ENCODE measurements around the gene ALOX5.
"Not testable (repeated sequence)": the region's sequence is repeated elsewhere in the genome, so short reads cannot be mapped to it uniquely, and the experiment has no call there.

Gene ALOX5

GRCh38 chr10:45404770-45405120 lies 30.7 kb downstream of the ALOX5 start:
- DNase-seq (ENCODE audit: low spot score): no peak

GRCh38 chr10:45407542-45407941 lies 33.5 kb downstream of the ALOX5 start:
- no peak for DNase-seq (ENCODE audit: low spot score)

GRCh38 chr10:45408421-45409319 lies 34.7 kb downstream of the ALOX5 start:
- DNase-seq (ENCODE audit: low spot score): no peak

DNA sequence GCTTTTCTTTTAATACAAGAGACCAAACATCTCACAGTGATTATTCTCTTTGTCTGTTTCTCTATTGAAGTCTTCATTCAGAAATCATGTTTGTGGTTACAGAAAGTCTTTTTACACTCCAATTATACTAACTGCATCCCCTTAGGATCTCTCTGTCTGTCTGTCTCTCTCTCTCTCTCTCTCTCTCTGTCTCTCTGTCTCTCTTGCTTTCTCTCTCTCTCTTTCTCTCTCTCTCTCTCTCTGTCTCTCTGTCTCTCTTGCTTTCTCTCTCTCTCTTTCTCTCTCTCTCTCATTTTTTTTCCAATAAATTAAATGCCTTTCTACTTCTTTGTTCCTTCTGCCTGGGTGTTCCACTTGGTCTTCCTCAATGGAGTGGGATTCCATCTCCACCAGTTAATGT lies 35.3 kb downstream of the ALOX5 start:
- not testable (repeated sequence) for DNase-seq (ENCODE audit: low spot score)

DNA sequence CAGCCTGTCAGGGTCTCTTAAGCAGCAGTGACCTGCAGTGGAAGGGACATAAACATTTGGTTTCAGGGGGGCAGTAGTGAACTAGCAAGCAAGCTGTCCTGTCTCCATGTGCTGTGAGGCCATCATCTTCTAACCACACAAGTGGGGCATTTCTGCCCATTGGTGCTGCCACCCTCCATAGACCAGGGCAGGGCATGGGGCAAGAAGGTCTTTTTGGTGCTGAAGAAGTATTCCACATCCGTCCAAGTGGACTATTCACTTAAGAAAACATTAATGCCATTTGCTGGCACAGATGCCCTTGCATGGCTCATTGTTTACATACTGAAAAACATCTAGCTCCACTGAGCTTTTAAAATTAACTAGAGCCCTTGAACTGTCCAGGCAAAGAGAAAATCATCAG lies 35.8 kb downstream of the ALOX5 start:
- DNase-seq (ENCODE audit: low spot score): no peak

DNA sequence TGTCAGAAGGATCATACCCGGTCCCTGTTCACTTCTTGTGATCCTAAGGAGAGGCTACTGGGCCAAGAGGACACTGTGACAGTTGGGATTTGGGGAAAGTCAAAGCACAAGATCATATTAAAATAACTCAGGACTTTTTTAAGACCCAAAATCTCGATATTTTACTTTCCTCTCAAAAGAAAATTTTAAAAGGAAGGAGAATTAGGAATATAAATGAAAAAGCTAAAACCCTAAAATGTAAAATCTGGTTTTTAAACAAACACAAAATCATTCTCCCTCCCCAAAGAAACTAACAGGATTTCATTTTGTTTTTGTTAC lies 36.4 kb downstream of the ALOX5 start:
- no peak for DNase-seq (ENCODE audit: low spot score)

DNA sequence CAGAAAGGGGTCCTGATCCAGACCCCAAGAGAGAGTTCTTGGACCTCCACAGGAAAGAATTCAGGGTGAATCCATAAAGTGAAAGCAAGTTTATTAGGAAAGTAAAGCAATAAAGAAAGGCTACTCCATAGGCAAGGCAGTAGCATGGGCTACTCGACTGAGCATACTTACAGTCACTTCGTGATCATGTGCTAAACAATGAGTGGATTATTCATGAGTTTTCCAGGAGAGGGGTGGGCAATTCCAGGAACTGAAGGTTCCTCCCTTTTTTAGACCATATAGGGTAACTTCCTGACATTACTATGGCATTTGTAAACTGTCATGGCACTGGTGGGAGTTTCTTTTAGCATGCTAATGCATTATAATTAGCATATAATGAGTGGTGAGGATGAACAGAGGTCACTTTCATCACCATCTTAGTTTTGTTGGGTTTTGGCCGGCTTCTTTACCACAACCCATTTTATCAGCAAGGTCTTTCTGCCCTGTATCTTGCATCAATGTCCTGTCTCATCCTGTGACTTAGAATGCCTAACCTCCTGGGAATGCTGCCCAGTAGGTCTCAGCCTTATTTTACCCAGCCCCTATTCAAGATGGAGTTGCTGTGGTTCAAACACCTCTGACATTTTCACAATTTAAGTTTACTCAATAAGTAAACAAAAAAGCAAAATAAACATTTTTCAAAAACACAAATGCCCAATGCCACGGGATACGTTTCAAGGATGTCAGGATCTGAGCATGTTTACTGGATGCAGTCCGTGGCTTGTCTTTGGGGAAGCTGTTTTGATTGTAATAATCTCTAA lies 37.0 kb downstream of the ALOX5 start:
- no peak for DNase-seq (ENCODE audit: low spot score)

DNA sequence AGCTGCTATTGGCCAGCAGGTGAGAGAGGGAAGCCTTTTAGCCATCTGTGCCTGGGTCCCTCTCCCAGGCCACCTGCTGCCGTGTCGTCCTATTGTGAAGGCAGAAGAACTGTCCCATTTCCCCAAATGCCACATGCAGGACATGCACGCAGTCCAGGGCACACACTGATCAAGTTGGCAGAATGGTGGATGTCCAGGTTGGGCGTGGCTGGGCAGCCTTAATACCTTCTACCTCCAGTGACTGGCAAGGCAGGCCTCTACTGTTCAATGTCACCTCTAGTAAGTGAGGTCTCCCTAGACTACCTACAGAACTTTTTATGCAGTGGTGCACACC lies 37.6 kb downstream of the ALOX5 start:
- no peak for DNase-seq (ENCODE audit: low spot score)

DNA sequence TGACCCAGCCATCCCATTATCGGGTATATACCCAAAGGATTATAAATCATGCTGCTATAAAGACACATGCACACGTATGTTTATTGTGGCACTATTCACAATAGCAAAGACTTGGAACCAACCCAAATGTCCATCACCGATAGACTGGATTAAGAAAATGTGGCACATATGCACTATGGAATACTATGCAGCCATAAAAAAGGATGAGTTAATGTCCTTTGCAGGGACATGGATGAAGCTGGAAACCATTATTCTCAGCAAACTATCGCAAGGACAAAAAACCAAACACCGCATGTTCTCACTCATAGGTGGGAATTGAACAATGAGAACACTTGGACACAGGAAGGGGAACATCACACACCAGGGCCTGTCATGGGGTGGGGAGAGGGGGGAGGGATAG lies 41.0 kb downstream of the ALOX5 start:
- not testable (repeated sequence) for DNase-seq (ENCODE audit: low spot score)

DNA sequence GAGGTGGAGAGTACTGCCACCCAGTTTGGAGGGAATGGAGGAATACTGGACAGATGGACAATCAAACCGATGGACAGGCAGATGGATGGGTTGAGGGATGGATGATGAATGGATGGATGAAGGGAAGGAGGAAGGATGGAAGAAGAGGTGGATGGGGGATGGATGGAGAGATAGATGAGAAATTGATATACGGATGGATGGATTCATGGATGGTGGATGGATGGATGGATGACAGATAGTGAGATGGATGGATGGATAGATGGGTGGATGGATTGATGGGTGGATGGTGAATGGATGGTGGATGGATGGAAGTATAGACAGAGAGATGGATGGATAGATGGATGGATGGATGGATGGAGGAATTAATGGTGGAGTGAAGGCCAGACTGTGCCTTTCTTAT lies 42.6 kb downstream of the ALOX5 start:
- DNase-seq (ENCODE audit: low spot score): no peak

DNA sequence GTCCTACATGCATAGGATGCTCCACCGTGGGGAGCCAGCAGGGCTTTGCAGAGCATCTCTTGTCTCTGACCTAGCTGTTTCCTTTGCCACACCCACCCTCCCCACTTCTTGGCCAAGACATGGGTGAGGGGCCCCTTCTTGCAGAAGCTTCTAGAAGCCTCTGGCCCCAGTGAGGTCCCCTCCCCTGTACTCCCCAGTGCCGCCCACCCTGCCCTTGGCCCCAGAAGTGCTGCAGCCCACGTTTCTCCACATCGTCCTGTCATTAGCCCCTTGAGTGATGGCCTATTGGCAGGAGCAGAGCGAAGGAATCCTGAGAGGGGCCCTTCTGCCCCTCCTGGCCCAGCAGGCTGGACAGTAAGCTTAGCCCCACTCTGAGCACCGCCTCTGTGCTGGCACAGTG lies 43.7 kb downstream of the ALOX5 start:
- peak; percentile 9 for DNase-seq (ENCODE audit: low spot score)

GRCh38 chr10:45418417-45418848 lies 44.4 kb downstream of the ALOX5 start:
- peak; percentile 27 for DNase-seq (ENCODE audit: low spot score)

GRCh38 chr10:45418849-45419675 lies 45.0 kb downstream of the ALOX5 start:
- peak; percentile 45 for DNase-seq (ENCODE audit: low spot score)

DNA sequence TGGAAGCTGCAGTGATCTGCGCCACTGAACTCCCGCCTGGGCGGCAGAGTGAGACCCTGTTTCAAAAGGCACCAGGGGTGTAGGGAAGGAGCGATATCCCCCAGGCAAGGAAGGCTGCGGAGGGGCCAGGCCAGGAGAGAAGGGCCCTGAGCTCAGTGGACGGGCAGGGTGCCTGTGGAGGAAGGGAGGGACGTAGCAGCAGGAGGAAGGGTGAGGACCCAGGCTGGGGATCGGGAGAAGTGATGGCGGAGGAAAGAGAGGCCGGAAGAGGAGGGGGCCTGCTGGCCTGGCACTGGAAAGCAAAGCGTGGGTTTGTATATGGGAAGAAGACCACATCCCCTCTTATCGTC lies 45.6 kb downstream of the ALOX5 start:
- peak; percentile 33 for DNase-seq (ENCODE audit: low spot score)

DNA sequence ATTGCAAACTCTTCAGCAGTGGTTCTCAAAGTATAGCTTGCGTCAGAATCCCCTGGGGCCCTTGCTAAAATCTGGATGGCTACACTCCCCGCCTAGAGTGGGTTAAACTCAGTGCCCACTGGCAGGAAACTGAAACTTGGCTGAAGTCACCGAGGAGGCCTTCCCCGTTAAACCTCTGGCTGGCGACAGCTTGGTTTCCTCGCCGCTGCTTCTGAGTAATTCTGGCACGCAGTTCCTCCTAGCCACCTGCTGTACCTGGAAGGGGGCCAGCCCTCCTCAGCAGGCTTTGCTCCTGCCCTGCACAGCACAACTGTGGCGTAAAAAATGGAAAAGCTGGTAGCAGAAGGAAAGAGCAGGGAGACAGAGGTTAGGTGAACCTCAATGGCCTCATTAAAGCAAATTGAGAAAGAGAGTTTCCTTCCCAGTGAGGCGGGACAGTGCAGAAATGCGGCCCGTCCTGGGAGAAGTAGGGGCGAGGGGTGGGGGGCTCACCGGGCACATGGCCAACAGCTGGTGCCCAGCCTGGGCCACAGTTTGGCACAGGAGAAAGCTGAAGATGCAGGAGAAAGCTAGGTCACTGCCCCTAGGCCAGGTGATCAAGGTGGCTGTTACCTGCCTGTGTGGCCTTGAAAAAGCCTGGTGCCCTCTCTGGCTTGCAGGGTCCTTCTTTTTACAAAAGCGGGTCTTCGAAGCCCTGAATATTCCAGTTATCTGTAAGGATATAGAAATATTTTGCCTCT lies 46.6 kb downstream of the ALOX5 start:
- peak; percentile 75 for DNase-seq (ENCODE audit: low spot score)

GRCh38 chr10:45421221-45422097 lies 47.4 kb downstream of the ALOX5 start:
- DNase-seq (ENCODE audit: low spot score): peak; percentile 24

DNA sequence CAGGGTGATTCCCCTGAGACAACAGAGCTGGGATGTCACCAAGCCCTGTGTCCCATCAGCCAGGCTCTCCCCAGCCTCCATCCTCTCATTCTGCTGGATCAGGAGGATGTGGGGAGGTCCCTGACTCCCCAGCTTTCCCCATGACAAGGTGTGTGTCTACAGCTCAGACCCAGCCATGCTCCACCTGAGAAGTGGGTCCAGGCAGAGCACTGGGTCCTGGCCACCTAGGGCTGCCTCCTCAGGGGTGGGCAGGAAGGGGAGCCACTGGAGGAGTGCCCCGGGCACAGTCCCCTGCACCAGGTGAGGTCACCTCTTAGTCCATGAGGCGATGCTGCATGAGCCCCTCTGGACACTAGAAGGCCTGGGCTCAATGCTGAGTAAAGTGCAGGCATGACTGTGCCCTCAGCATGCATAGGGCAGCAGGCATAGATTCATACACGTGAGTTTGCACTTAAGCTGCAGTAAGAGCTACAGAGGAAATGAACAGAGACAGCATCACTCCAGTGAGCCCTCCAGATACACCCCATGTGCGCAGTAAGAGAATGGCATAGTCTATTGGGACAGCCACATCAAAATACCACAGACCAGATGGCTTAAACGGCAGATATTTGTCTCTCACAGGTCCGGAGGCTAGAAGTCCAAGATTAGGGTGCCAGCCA lies 48.3 kb downstream of the ALOX5 start:
- DNase-seq (ENCODE audit: low spot score): peak; percentile 21

- peak; percentile 14 for DNase-seq (ENCODE audit: low spot score)
Measured at GRCh38 chr10:45422866-45423659, 49.0 kb downstream of the ALOX5 start.

DNA sequence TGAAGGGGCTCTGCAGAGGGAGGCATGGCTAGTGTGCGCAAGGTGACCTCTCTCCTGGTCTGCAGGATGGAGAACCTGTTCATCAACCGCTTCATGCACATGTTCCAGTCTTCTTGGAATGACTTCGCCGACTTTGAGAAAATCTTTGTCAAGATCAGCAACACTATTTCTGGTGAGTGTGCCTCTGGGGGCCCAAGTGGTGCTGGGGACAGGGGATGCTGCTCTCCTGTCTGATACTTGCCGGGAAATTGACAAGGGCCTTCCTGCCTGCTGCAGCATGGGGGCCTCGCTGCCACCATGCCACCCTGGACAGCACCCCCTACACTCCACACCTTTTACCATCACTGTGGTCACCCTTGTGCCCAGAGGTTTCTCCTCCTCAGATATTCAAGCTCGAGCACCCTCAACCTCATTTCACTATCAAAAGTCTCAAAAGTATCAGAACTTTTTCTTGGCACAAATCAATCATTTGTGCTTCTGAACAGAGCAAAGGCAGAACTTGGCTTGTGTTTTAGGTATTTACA lies 50.0 kb downstream of the ALOX5 start:
- peak; percentile 20 for DNase-seq (ENCODE audit: low spot score)

Data from D341Med (cell line).